Measurements from ENCODE around the gene PDE9A. TPM values are rescaled to one million over a fixed set of nuclear protein-coding genes. Genes with fewer than 3 reads are reported as not detected.
"Not testable (repeated sequence)": the region's sequence is repeated elsewhere in the genome, so short reads cannot be mapped to it uniquely, and the experiment has no call there.

The PDE9A gene
- total RNA-seq, 4 donors from 2014 or later: 2.9 to 16.9 (median 7.0) TPM

- ATAC-seq (ENCODE audit: low FRiP score): no peak
- no peak for DNase-seq (ENCODE audit: low spot score)
- no peak for TF ChIP-seq CTCF (IDR thresholded peaks at IDR 0.05)
Measured at GRCh38 chr21:42705746-42706374, 52.4 kb downstream of the PDE9A start.

- ATAC-seq (ENCODE audit: low FRiP score): no peak
- DNase-seq (ENCODE audit: low spot score): no peak
- no peak for TF ChIP-seq CTCF (IDR thresholded peaks at IDR 0.05)
Measured at GRCh38 chr21:42706765-42707164, 53.3 kb downstream of the PDE9A start.

GRCh38 chr21:42707207-42707830 lies 53.9 kb downstream of the PDE9A start:
- TF ChIP-seq CTCF (IDR thresholded peaks at IDR 0.05): no peak
- DNase-seq (ENCODE audit: low spot score): no peak
- ATAC-seq (ENCODE audit: low FRiP score): no peak

GRCh38 chr21:42708107-42708506 lies 54.7 kb downstream of the PDE9A start:
- DNase-seq (ENCODE audit: low spot score) (no peak), ATAC-seq (ENCODE audit: low FRiP score) (no peak)
- TF ChIP-seq CTCF (IDR thresholded peaks at IDR 0.05): no peak

- not testable (repeated sequence) for ATAC-seq (ENCODE audit: low FRiP score)
Measured at GRCh38 chr21:42708916-42709315, 55.5 kb downstream of the PDE9A start.

GRCh38 chr21:42711667-42712066 lies 58.2 kb downstream of the PDE9A start:
- no peak for DNase-seq (ENCODE audit: low spot score)
- no peak for ATAC-seq (ENCODE audit: low FRiP score)
- no peak for TF ChIP-seq CTCF (IDR thresholded peaks at IDR 0.05)

More at GRCh38 chr21:42708916-42709315, 55.5 kb downstream of the PDE9A start:
- DNase-seq (ENCODE audit: low spot score): not testable (repeated sequence)

- ATAC-seq (ENCODE audit: low FRiP score); DNase-seq (ENCODE audit: low spot score): not testable (repeated sequence)
Measured at GRCh38 chr21:42715427-42715826, 62.0 kb downstream of the PDE9A start.

- ATAC-seq (ENCODE audit: low FRiP score): no peak
- TF ChIP-seq CTCF (IDR thresholded peaks at IDR 0.05): no peak
- no peak for DNase-seq (ENCODE audit: low spot score)
Measured at GRCh38 chr21:42716074-42716473, 62.7 kb downstream of the PDE9A start.

- not testable (repeated sequence) for ATAC-seq (ENCODE audit: low FRiP score); DNase-seq (ENCODE audit: low spot score)
Measured at GRCh38 chr21:42720484-42720883, 67.1 kb downstream of the PDE9A start.
